ENCODE results near the gene DYNC1LI1.

The DYNC1LI1 gene

GRCh38 chr3:32570421-32571191, at the start of gene DYNC1LI1:
DYNC1LI1 (minus strand) TSS chr3:32570858; CDS start chr3:32570770, 88 bp downstream.
- no peak for TF ChIP-seq GATA1 (IDR thresholded peaks at IDR 0.05; ENCODE audit: low read depth, low read length)
- TF ChIP-seq POLR2A (IDR thresholded peaks at IDR 0.05; ENCODE audit: low read length) = peak; percentile 90
- peak; percentile 94 to 97 for DNase-seq

GRCh38 chr3:32619395-32619794, 48.7 kb upstream of the DYNC1LI1 start:
- TF ChIP-seq POLR2A (IDR thresholded peaks at IDR 0.05; ENCODE audit: low read length) (no peak), GATA1 (IDR thresholded peaks at IDR 0.05; ENCODE audit: low read depth, low read length) (no peak)
- DNase-seq = no peak

GRCh38 chr3:32616267-32616962, 45.8 kb upstream of the DYNC1LI1 start:
- no peak for TF ChIP-seq GATA1 (IDR thresholded peaks at IDR 0.05; ENCODE audit: low read depth, low read length)
- TF ChIP-seq POLR2A (IDR thresholded peaks at IDR 0.05; ENCODE audit: low read length) = no peak

GRCh38 chr3:32614956-32615355, 44.3 kb upstream of the DYNC1LI1 start:
- no peak for TF ChIP-seq GATA1 (IDR thresholded peaks at IDR 0.05; ENCODE audit: low read depth, low read length)
- TF ChIP-seq POLR2A (IDR thresholded peaks at IDR 0.05; ENCODE audit: low read length) = no peak

More at GRCh38 chr3:32616267-32616962, 45.8 kb upstream of the DYNC1LI1 start:
- DNase-seq = no peak

DNA sequence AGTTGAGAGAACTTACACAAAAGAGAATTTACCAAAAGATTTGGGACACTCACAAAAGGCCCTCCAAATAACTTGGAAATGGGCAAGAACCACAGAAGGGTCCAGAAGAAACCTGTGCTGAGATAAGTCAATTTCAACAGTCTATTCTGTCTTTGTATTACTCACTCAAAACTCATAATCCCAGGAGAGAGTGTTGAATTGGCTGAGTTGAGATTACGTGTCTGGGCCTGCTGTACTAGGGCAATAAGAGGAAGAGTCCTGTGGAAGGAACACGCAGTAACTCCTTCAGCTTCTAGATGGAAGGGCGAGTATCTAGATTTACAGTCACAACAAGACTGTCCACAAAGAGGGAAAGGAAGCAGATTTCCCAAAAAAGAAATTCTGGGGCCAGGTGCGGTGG, 42.5 kb upstream of the DYNC1LI1 start:
- no peak for DNase-seq
- no peak for TF ChIP-seq POLR2A (IDR thresholded peaks at IDR 0.05; ENCODE audit: low read length)
- no peak for TF ChIP-seq GATA1 (IDR thresholded peaks at IDR 0.05; ENCODE audit: low read depth, low read length)

More at GRCh38 chr3:32614956-32615355, 44.3 kb upstream of the DYNC1LI1 start:
- no peak for DNase-seq

DNA sequence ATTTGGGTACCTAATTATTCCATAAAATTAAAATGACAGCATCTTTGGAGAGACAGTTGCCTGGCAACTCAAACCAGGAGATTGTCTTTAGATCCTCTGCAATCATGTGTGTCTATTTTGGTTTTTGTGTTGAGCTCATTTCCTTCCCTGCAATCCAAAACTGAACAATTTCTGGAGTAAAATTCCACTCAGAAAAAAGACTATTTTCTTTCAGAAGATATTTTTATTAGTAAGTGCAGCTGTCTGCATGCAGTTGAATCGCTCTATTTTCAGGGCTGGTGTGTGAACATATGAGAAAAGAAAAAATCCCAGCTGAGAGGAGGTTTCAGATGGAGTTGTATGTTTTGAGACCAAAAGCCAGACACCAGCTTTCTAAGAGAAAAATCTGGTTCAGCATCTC, 41.9 kb upstream of the DYNC1LI1 start:
- DNase-seq = no peak
- TF ChIP-seq POLR2A (IDR thresholded peaks at IDR 0.05; ENCODE audit: low read length) (no peak), GATA1 (IDR thresholded peaks at IDR 0.05; ENCODE audit: low read depth, low read length) (no peak)

- DNase-seq = no peak
- TF ChIP-seq GATA1 (IDR thresholded peaks at IDR 0.05; ENCODE audit: low read depth, low read length) = no peak
- TF ChIP-seq POLR2A (IDR thresholded peaks at IDR 0.05; ENCODE audit: low read length) = no peak
Measured at GRCh38 chr3:32607522-32607921, 36.9 kb upstream of the DYNC1LI1 start.

DNA sequence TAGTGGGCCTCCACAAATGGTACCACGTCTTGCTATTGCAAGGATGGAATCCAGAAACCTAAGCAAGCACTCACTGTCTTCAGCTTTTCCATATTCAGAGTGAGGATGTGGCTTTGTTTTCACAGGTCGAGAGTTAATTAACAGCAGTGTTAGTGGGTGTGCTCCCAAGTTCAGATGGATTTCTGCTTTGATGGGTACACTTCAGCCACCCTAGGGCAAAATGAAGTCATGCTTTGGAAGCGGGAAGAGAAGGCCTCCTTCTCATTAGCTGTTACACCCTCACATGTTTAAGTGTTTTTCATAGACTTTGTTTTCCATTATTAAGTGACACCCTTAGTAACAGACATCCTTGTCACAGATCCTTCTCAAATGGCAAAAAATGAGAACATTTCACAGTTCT, 36.3 kb upstream of the DYNC1LI1 start:
- TF ChIP-seq POLR2A (IDR thresholded peaks at IDR 0.05; ENCODE audit: low read length) (no peak), GATA1 (IDR thresholded peaks at IDR 0.05; ENCODE audit: low read depth, low read length) (no peak)
- DNase-seq = no peak

DNA sequence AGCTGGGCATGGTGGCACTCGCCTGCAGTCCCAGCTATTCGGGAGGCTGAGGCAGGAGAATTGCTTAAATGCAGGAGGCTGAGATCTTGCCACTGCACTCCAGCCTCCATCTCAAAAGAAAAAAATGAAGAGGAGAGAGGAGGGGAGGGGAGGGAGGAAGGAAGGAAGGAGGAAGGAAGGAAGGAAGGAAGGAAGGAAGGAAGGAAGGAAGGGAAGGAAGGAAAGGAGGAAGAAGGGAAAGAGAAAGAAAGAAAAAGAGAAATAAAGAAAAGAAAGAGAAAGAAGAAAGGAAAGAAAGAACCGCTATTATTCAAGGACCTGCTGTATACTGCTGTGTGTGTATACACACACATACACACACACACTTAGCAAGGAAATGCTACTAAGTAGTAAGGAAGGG, 35.6 kb upstream of the DYNC1LI1 start:
- no peak for DNase-seq
- no peak for TF ChIP-seq POLR2A (IDR thresholded peaks at IDR 0.05; ENCODE audit: low read length)
- TF ChIP-seq GATA1 (IDR thresholded peaks at IDR 0.05; ENCODE audit: low read depth, low read length) = no peak

DNA sequence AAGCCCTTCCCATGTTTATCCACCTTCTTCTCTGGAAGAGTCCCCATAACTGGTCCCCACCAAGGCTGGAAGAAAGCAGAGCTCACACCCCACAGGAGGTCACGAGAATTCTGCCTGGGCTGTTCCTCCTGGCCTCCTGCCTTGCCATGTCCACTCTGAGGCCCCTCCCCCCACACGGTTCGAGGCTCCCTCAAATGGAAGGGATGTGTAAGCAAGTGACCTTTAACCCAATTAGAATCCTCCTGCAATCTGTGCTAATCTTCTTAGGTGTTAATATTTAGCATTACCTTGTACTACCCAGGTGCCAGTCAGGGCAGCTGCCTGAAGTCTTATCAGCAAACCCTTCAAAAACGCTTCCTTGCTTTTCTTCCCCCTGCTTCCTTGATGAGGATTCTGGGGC, 32.4 kb upstream of the DYNC1LI1 start:
- TF ChIP-seq GATA1 (IDR thresholded peaks at IDR 0.05; ENCODE audit: low read depth, low read length) (no peak), POLR2A (IDR thresholded peaks at IDR 0.05; ENCODE audit: low read length) (no peak)
- DNase-seq = no peak

GRCh38 chr3:32602206-32602605, 31.5 kb upstream of the DYNC1LI1 start:
- no peak for DNase-seq
- no peak for TF ChIP-seq GATA1 (IDR thresholded peaks at IDR 0.05; ENCODE audit: low read depth, low read length)
- TF ChIP-seq POLR2A (IDR thresholded peaks at IDR 0.05; ENCODE audit: low read length) = no peak

GRCh38 chr3:32601722-32602121, 31.1 kb upstream of the DYNC1LI1 start:
- no peak for TF ChIP-seq GATA1 (IDR thresholded peaks at IDR 0.05; ENCODE audit: low read depth, low read length)
- TF ChIP-seq POLR2A (IDR thresholded peaks at IDR 0.05; ENCODE audit: low read length) = no peak
- no peak for DNase-seq

GRCh38 chr3:32597656-32598055, 27.0 kb upstream of the DYNC1LI1 start:
- no peak for TF ChIP-seq GATA1 (IDR thresholded peaks at IDR 0.05; ENCODE audit: low read depth, low read length)
- TF ChIP-seq POLR2A (IDR thresholded peaks at IDR 0.05; ENCODE audit: low read length) = no peak
- DNase-seq = peak in 1 of 2 experiments; percentile 18

DNA sequence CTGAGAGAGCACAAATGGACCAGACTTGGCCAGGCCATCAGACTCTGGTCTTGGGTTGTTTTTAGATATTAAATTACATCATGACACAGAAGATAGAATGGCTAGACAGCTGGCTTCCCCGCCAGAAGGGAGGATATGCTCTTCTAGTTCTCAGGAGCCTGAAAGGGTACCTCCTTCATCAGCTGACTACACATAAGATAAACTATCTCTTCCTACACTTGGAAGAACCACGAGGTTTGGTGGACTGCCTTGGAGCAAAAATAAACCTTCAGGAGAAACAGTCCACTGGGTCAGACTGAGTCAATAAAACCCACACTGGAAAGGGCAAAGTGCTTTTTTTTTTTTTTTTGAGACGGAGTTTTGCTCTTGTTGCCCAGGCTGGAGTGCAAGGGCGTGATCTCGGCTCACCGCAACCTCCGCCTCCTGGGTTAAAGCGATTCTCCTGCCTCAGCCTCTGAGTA, 26.3 kb upstream of the DYNC1LI1 start:
- no peak for TF ChIP-seq POLR2A (IDR thresholded peaks at IDR 0.05; ENCODE audit: low read length)
- TF ChIP-seq GATA1 (IDR thresholded peaks at IDR 0.05; ENCODE audit: low read depth, low read length) = no peak
- DNase-seq = peak in 1 of 2 experiments; percentile 41
